K562 (cell line): ENCODE results near the gene PSD2. TPM values are rescaled to one million over a fixed set of nuclear protein-coding genes. Genes with fewer than 3 reads are reported as not detected.

Source experiments
- ATAC-seq: fragments of 200-7000 bp; cut with Tn5 transposase; 3 replicates; pipeline ENCODE4 v1.9.1; 2020; ENCODE audit warnings: moderate library complexity
- BruUV-seq: library from RNA; stranded (reverse); fragments of 400-500 nt; replicated peaks from 2 replicates; lab custom pipeline; 2021; lab: Mats Ljungman, UMichigan
- CTCF ChIA-PET: fragments of 300-600 bp; formaldehyde crosslinking; extraction: SDS; loops from one replicate; lab custom pipeline; 2021; ENCODE audit warnings: low intra/inter-chr PET ratio; lab: Yijun Ruan, JAX
- POLR2A ChIA-PET: fragments of 300-600, 350-650 bp; sonication (Branson Sonifier 250); formaldehyde crosslinking; extraction: SDS; loops from one replicate; lab custom pipeline; 2021; ENCODE audit warnings: antibody characterized with exemption, inconsistent platforms; lab: Yijun Ruan, JAX
- DNase-seq, 4 experiments: peaks; one replicate each; pipeline versions ENCODE4 v3.0.0 to v3.0.0-alpha.2; 2011 to 2018; ENCODE audit warnings: low spot score in 3 of 4, mixed read lengths in 3 of 4; ENCODE audit errors: extremely low read depth in 1 of 4
- FAIRE-seq: peaks from 2 replicates; lab custom pipeline; 2011; peaks lifted over from hg19 to GRCh38; lab: Jason Lieb, UNC
- H2AFZ ChIP-seq: 2 replicates; pipeline ENCODE4 v1.6.0; 2011; ENCODE audit warnings: low read depth, low read length, control low read depth, inconsistent platforms
- H3K27ac ChIP-seq: fragments of 200-600 bp; 3 replicates; pipeline ENCODE4 v1.8.0; 2011; ENCODE audit warnings: low read depth, mild to moderate bottlenecking, control low read depth, inconsistent platforms, low read length, moderate library complexity, mixed read lengths; ENCODE audit errors: extremely low read depth
- H3K27me3 ChIP-seq, 2 experiments: fragments of 300-600 bp in 1 of 2; 2 replicates in 1 of 2; 3 replicates in 1 of 2; pipeline versions ENCODE4 v1.6.0 to v1.8.0; 2011; ENCODE audit warnings: inconsistent platforms in 2 of 2, low read length in 2 of 2, mild to moderate bottlenecking in 1 of 2, mixed read lengths in 1 of 2, moderate library complexity in 1 of 2; ENCODE audit not compliant: control insufficient read depth in 2 of 2, insufficient read depth in 2 of 2
- H3K36me3 ChIP-seq: fragments of 300-600 bp; 3 replicates; pipeline ENCODE4 v1.8.0; 2011; ENCODE audit warnings: mild to moderate bottlenecking, low read length, inconsistent platforms; ENCODE audit not compliant: control insufficient read depth, insufficient read depth
- H3K4me1 ChIP-seq, 2 experiments: fragments of 200-600 bp in 1 of 2; replicated peaks in 1 of 2; 2 replicates in 1 of 2; 3 replicates in 1 of 2; pipeline versions ENCODE4 v1.5.1 to v1.8.0; 2011; ENCODE audit warnings: inconsistent platforms in 2 of 2, low read length in 2 of 2, mild to moderate bottlenecking in 1 of 2, mixed read lengths in 1 of 2, moderate library complexity in 1 of 2; ENCODE audit not compliant: control insufficient read depth in 2 of 2, insufficient read depth in 2 of 2
- H3K4me2 ChIP-seq: 2 replicates; pipeline ENCODE4 v1.6.1; 2011; ENCODE audit warnings: low read length, control low read depth, inconsistent platforms, mixed read lengths; ENCODE audit not compliant: insufficient read depth
- H3K4me3 ChIP-seq: fragments of 200-600 bp; sonication (generic), shearing (Covaris generic); 2 replicates; pipeline ENCODE4 v1.5.1; 2016; ENCODE audit warnings: control low read depth, inconsistent platforms
- H3K79me2 ChIP-seq: fragments of 200-600 bp; 3 replicates; pipeline ENCODE4 v1.8.0; 2011; ENCODE audit warnings: low read length, inconsistent platforms; ENCODE audit not compliant: control insufficient read depth, insufficient read depth
- H3K9ac ChIP-seq, 2 experiments: 2 replicates each; pipeline versions ENCODE4 v1.6.0 to v1.6.1; 2011; ENCODE audit warnings: low read depth in 2 of 2, low read length in 2 of 2, control low read depth in 1 of 2, inconsistent platforms in 1 of 2, mild to moderate bottlenecking in 1 of 2, mixed read lengths in 1 of 2; ENCODE audit not compliant: insufficient read depth in 1 of 2
- H3K9me1 ChIP-seq: one replicate; pipeline ENCODE4 v1.6.0; 2011; ENCODE audit warnings: inconsistent platforms, mild to moderate bottlenecking, low read length, moderate library complexity; ENCODE audit not compliant: control insufficient read depth, insufficient read depth
- H3K9me3 ChIP-seq: replicated peaks from 2 replicates; pipeline ENCODE4 v1.5.1; 2011; ENCODE audit warnings: low read depth, low read length, inconsistent platforms; ENCODE audit not compliant: control insufficient read depth, insufficient read depth
- H4K20me1 ChIP-seq: replicated peaks from 2 replicates; pipeline ENCODE4 v1.6.1; 2011; ENCODE audit warnings: low read length, inconsistent platforms, mixed read lengths; ENCODE audit not compliant: control insufficient read depth, insufficient read depth
- EGR1 ChIP-seq: fragments of 450-650 bp; conservative IDR thresholded peaks from 2 replicates; pipeline ENCODE4 v1.6.1; 2017; ENCODE audit warnings: mild to moderate bottlenecking
- IFI16 ChIP-seq: fragments of 250-450 bp; sonication (Bioruptor Pico); IDR thresholded peaks from 2 replicates; pipeline ENCODE4 v2.1.2; 2022; ENCODE audit warnings: mild to moderate bottlenecking, inconsistent platforms
- MAFK ChIP-seq: IDR thresholded peaks from 2 replicates; pipeline ENCODE4 v1.6.1; 2011; ENCODE audit warnings: low read length, improper control_type of control experiment
- NCOA6 ChIP-seq: fragments of 450-650 bp; IDR thresholded peaks from 2 replicates; pipeline ENCODE4 v1.6.1; 2017; ENCODE audit warnings: mild to moderate bottlenecking
- POLR3A ChIP-seq: IDR thresholded peaks from 2 replicates; pipeline ENCODE4 v1.6.1; 2011; ENCODE audit warnings: borderline replicate concordance, mild to moderate bottlenecking, moderate library complexity; ENCODE audit not compliant: insufficient read length, insufficient read depth; ENCODE audit errors: extremely low read depth
- SP1 ChIP-seq: sonication (generic); formaldehyde crosslinking; IDR thresholded peaks from 2 replicates; pipeline ENCODE4 v1.8.1; 2022; ENCODE audit warnings: mild to moderate bottlenecking, missing genetic modification reagents
- SREBF1 ChIP-seq: fragments of 150-350 bp; IDR thresholded peaks from 2 replicates; pipeline ENCODE4 v1.6.1; 2014; ENCODE audit warnings: antibody characterized with exemption, low read depth, low read length, borderline replicate concordance
- ZNF347 ChIP-seq: fragments of 450-650 bp; formaldehyde crosslinking; IDR thresholded peaks from 2 replicates; pipeline ENCODE4 v1.4.0; 2020; ENCODE audit warnings: low read depth, mild to moderate bottlenecking, moderate library complexity
- ZNF436 ChIP-seq: fragments of 250-450, 450-650 bp; sonication (Bioruptor Pico); formaldehyde crosslinking; IDR thresholded peaks from 2 replicates; pipeline ENCODE4 v1.7.0; 2020; ENCODE audit warnings: mild to moderate bottlenecking
- ZNF696 ChIP-seq: fragments of 250-450 bp; sonication (Bioruptor Pico); conservative IDR thresholded peaks from 2 replicates; pipeline ENCODE4 v1.4.0; 2020; ENCODE audit warnings: mild to moderate bottlenecking, moderate library complexity
- WGBS: fragments of 100-300 bp; shearing (Covaris generic); methylation state at CpG from one replicate; pipeline ENCODE4 v1.1.6; 2016; ENCODE audit warnings: low coverage, mixed read lengths; ENCODE audit not compliant: insufficient coverage; ENCODE audit errors: missing lambda C conversion rate; 5-methylcytosine and 5-hydroxymethylcytosine counted together
- in situ Hi-C: fragments of 300-500 bp; cut with MboI; formaldehyde crosslinking; loops from 4 replicates; pipeline ENCODE4 v1.15.0; 2018; ENCODE audit warnings: inconsistent platforms, mixed read lengths
- intact Hi-C: fragments of 100-400 bp; cut with micrococcal nuclease; formaldehyde crosslinking; loops from 2 replicates; pipeline ENCODE4 v1.14.2; 2022
- polyA plus RNA-seq, 8 experiments: library from polyadenylated mRNA; depleted of rRNA in 4 of 8; stranded (reverse) in 5 of 8; unstranded in 3 of 8; fragments of >200 nt; fragmentation: Nextera tagmentation in 2 of 8; fragmentation: Illumina TruSeq in 1 of 8; extraction: Ambion mirVana in 2 of 8; extraction: Trizol in 1 of 8; gene quantifications; 2 replicates each; pipeline versions ENCODE4 v1.2.1 to v1.2.3, GENCODE V29; 2011 to 2014; ENCODE audit warnings: inconsistent platforms in 1 of 8, missing spikeins in 1 of 8
- total RNA-seq, 7 experiments: library from RNA; depleted of rRNA in 6 of 7; stranded (reverse); fragments of >200 nt in 6 of 7; fragmentation: Illumina TruSeq in 2 of 7; extraction: Trizol in 2 of 7; gene quantifications; 2 replicates each; pipeline versions ENCODE4 v1.2.1 to v1.2.3, GENCODE V29; 2011 to 2021; ENCODE audit warnings: low replicate concordance in 1 of 7
- TF ChIP-seq, protein P1 (sequence below): fragments of 450-650 bp; formaldehyde crosslinking; IDR thresholded peaks from 2 replicates; pipeline ENCODE4 v1.4.0; 2022; ENCODE audit warnings: missing genetic modification characterization
- TF ChIP-seq, protein P2 (sequence below): sonication (generic); formaldehyde crosslinking; IDR thresholded peaks from 2 replicates; pipeline ENCODE4 v1.8.0; 2022; ENCODE audit warnings: mild to moderate bottlenecking, missing genetic modification reagents
- TF ChIP-seq, protein P3 (sequence below): sonication (generic); formaldehyde crosslinking; IDR thresholded peaks from 2 replicates; pipeline ENCODE4 v1.8.0; 2022; ENCODE audit warnings: missing genetic modification reagents, mild to moderate bottlenecking, borderline replicate concordance
- TF ChIP-seq, protein P4 (sequence below): fragments of 450-650 bp; IDR thresholded peaks from 2 replicates; pipeline ENCODE4 v1.6.1; 2016

Gene PSD2
- total and polyA plus RNA-seq, 9 of the 15 experiments (the other 6 are each of a cell fraction or from before 2014, with no cell fraction given): 0.01 to 0.09 (median 0.04) TPM; not detected in 4

DNA sequence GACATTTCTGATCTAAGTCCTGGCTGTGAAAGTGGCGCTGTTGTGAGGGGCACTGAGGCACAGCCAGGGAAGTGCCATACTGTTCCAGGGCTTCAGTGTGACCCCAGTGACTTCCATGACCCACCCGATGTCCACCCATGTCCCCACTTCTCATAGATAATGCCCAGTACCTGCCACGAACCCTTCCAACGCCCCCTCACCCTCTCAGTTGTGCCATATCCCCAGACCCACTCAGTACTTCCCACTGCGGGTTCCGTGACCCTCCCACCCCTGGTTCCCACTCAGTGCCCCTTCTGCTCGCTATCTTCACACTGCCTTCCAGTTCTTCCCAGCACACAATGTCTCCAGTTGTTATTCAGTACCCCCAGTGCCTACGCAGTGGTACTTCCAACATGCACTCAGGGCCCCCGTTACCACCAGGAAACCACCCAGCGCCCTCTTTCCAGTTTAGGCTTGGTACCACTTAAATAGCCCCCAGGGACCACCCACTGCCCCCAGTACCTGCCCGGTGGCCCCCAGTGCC is 30.7 kb upstream of the PSD2 start:
- Histone ChIP-seq H3K4me2 (peak overlapping the region; percentile 83; the same call in 1 of the 2 replicates), H3K9me3 (no peaks in the 10 kb centered on the region), H3K27me3 (no peaks in the 10 kb centered on the region), H3K4me3 (no peak overlapping the region), H3K36me3 (no peaks in the 10 kb centered on the region), H3K27ac (no peak overlapping the region), H3K9me1 (no peaks in the 10 kb centered on the region), H4K20me1 (no peaks in the 10 kb centered on the region), H2AFZ (no peak overlapping the region; the same call in 1 of the 2 replicates), H3K9ac (peak overlapping the region in 1 of 2 experiments; percentile 1; a peak in 1 of 4 replicates), H3K79me2 (no peaks in the 10 kb centered on the region), H3K4me1 (peaks cover 2 to 22% of the 10 kb centered on the region in 2 experiments; a peak in 3 of 5 replicates)
- intact Hi-C loops (loop anchor here (1.0 to 10.0 kb wide), 4 partner anchors 54 to 340 kb away; no protein-coding TSS in a partner anchor), in situ Hi-C loops (loop anchor here (5.0 to 10.0 kb wide), 2 partner anchors 133 to 350 kb away; no protein-coding TSS in a partner anchor)
- POLR2A ChIA-PET: interaction anchor here (0.6 to 1.6 kb wide), 8 partner anchors 10 to 538 kb away, joined by 3 to 5 read pairs (median 4); partner anchors contain the start of gene CXXC5
- DNase-seq: no peak
- BruUV-seq: no TSS peak
- FAIRE-seq: no peak
- no peak for ATAC-seq
- CTCF ChIA-PET: interaction anchor here (0.6 to 3.7 kb wide), 5 partner anchors 12 to 342 kb away, joined by 3 to 81 read pairs (median 3); no protein-coding TSS in a partner anchor
- 23% methylated on average over 9 of the region's 11 CpGs for WGBS
- TF ChIP-seq ZNF436 (CRISPR knock-in tag) (no peak), POLR3A (no peak), SP1 (CRISPR knock-in tag) (no peak), ZNF696 (CRISPR knock-in tag) (no peak), ZNF347 (CRISPR knock-in tag) (no peak), MAFK (no peak), SREBF1 (no peak), EGR1 (no peak), NCOA6 (no peak), IFI16 (no peak)
- TF ChIP-seq, protein P1, sequence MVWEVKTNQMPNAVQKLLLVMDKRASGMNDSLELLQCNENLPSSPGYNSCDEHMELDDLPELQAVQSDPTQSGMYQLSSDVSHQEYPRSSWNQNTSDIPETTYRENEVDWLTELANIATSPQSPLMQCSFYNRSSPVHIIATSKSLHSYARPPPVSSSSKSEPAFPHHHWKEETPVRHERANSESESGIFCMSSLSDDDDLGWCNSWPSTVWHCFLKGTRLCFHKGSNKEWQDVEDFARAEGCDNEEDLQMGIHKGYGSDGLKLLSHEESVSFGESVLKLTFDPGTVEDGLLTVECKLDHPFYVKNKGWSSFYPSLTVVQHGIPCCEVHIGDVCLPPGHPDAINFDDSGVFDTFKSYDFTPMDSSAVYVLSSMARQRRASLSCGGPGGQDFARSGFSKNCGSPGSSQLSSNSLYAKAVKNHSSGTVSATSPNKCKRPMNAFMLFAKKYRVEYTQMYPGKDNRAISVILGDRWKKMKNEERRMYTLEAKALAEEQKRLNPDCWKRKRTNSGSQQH: no peak
- TF ChIP-seq, protein P2, sequence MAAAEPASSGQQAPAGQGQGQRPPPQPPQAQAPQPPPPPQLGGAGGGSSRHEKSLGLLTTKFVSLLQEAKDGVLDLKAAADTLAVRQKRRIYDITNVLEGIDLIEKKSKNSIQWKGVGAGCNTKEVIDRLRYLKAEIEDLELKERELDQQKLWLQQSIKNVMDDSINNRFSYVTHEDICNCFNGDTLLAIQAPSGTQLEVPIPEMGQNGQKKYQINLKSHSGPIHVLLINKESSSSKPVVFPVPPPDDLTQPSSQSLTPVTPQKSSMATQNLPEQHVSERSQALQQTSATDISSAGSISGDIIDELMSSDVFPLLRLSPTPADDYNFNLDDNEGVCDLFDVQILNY (CRISPR knock-in tag): no peak
- TF ChIP-seq, protein P3, sequence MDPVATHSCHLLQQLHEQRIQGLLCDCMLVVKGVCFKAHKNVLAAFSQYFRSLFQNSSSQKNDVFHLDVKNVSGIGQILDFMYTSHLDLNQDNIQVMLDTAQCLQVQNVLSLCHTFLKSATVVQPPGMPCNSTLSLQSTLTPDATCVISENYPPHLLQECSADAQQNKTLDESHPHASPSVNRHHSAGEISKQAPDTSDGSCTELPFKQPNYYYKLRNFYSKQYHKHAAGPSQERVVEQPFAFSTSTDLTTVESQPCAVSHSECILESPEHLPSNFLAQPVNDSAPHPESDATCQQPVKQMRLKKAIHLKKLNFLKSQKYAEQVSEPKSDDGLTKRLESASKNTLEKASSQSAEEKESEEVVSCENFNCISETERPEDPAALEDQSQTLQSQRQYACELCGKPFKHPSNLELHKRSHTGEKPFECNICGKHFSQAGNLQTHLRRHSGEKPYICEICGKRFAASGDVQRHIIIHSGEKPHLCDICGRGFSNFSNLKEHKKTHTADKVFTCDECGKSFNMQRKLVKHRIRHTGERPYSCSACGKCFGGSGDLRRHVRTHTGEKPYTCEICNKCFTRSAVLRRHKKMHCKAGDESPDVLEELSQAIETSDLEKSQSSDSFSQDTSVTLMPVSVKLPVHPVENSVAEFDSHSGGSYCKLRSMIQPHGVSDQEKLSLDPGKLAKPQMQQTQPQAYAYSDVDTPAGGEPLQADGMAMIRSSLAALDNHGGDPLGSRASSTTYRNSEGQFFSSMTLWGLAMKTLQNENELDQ: no peak
- TF ChIP-seq, protein P4, sequence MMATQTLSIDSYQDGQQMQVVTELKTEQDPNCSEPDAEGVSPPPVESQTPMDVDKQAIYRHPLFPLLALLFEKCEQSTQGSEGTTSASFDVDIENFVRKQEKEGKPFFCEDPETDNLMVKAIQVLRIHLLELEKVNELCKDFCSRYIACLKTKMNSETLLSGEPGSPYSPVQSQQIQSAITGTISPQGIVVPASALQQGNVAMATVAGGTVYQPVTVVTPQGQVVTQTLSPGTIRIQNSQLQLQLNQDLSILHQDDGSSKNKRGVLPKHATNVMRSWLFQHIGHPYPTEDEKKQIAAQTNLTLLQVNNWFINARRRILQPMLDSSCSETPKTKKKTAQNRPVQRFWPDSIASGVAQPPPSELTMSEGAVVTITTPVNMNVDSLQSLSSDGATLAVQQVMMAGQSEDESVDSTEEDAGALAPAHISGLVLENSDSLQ: no peak
